Measurements from ENCODE around the gene RWDD4.

The RWDD4 gene

GRCh38 chr4:183635741-183636140 is 23.2 kb downstream of the RWDD4 start:
- TF ChIP-seq, protein P1, sequence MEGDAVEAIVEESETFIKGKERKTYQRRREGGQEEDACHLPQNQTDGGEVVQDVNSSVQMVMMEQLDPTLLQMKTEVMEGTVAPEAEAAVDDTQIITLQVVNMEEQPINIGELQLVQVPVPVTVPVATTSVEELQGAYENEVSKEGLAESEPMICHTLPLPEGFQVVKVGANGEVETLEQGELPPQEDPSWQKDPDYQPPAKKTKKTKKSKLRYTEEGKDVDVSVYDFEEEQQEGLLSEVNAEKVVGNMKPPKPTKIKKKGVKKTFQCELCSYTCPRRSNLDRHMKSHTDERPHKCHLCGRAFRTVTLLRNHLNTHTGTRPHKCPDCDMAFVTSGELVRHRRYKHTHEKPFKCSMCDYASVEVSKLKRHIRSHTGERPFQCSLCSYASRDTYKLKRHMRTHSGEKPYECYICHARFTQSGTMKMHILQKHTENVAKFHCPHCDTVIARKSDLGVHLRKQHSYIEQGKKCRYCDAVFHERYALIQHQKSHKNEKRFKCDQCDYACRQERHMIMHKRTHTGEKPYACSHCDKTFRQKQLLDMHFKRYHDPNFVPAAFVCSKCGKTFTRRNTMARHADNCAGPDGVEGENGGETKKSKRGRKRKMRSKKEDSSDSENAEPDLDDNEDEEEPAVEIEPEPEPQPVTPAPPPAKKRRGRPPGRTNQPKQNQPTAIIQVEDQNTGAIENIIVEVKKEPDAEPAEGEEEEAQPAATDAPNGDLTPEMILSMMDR (IDR thresholded peaks at IDR 0.05): no peak

DNA sequence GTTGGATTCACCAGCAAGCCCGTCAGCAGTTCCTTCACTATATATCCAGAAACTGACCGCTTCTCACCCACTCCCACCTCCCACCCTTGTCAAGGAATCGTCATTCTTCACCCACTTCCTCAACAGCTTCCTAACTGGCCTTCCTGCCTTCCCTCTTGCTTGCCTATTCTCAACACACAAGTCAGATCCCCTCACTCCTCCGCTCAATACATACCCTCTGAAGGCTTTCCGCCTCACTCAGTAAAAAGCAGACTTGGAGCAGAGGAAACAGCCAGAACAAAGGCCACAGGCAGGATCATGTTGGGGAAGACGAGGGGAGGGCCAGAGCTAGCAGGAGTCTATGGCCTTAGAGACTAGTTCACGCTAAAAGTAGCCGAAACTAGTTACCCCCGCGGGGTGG is 23.7 kb downstream of the RWDD4 start:
- TF ChIP-seq, protein P1 (IDR thresholded peaks at IDR 0.05): no peak

DNA sequence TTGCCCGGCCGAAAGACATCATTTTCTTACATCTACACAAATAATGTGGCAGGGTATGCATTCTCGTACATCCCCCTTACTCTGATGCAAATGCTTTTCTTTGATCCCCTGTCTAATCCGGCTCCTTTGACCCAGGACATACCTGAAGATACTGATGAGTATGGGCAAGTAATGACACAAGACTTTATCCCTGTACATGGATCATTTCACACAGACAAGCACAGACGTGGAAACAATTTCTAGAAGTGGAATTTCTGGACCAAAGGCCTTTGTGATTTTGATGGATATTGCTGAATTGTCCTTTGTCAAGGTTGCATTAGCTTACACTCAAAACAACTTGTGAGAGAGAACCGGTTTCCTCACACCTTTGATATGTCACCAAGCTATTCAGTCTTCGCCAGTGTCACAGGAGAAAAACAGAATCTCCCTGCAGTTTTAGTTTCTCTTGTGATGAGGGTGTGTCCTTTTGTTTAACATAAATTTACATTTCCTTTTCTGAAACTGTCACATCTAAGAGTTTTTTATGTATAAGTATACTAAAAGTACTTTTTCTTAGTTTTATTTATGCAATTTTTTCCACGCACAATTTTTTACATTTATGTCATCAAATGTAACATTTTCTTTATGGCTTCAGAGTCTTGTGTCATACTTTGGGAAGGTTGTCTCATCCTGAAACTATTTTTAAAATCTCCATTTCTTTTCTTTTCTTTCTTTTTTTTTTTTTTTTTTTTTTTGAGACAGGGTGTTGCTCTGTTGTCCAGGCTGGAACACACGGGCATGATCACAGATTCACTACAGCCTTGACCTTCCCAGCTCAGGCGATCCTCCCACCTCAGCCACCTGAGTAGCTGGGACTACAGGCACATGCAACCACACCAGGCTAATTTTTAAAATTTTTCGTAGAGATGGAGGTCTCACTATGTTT is 25.2 kb downstream of the RWDD4 start:
- TF ChIP-seq, protein P1 (IDR thresholded peaks at IDR 0.05): no peak

DNA sequence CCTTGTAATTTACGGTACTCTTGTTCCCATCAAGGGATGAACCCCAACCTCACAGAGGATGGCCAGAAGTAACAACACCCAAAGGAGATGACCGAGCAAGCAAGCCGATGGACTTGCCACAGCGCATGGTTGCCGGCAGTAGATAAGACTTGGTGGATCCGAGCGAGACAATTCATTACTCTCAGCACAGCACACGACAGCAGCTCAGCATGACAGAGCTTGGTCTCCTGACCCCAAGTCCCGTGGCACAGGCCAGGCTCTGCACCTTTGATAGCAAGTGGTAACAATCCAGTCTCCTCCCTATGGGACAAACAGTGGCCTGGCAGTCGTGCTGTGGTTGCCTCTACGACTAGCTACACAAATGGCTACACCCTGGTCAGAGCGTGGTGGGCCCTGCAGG is 26.3 kb downstream of the RWDD4 start:
- TF ChIP-seq, protein P1 (IDR thresholded peaks at IDR 0.05): no peak

- TF ChIP-seq, protein P1 (IDR thresholded peaks at IDR 0.05): no peak
These were observed 27.3 kb downstream of the RWDD4 start for GRCh38 chr4:183631577-183632198.

GRCh38 chr4:183627979-183628588 is 30.9 kb downstream of the RWDD4 start:
- TF ChIP-seq, protein P1 (IDR thresholded peaks at IDR 0.05): no peak

DNA sequence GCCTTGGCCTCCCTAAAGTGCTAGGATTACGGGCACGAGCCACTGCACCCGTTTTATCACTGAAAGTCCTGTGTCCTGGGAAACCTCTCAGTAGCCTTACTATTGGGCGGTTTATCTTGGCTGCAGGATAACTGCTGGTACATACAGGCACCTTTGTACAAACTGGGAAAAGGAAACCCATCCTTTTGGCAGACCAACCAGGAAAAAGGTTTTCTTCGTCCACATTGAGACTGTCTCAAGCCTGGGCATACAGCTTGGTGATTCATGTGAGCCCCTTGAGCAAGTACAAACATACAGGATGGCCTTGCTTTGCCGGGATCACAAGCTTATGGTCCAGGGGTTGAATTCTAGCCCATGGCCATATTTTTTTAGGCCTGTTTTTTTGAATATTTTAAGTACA is 32.8 kb downstream of the RWDD4 start:
- TF ChIP-seq, protein P1 (IDR thresholded peaks at IDR 0.05): no peak
